ENCODE data around the gene CREB5.

The CREB5 gene

GRCh38 chr7:28668085-28668484 is 255.8 kb downstream of the CREB5 start:
- no peak overlapping the region for H3K4me3 ChIP-seq (ENCODE audit: severe bottlenecking)
- DNase-seq (ENCODE audit: low spot score), result no peak
- H3K36me3 ChIP-seq (ENCODE audit: low read depth), result no peaks in the 10 kb centered on the region
- H3K9me3 ChIP-seq (ENCODE audit: severe bottlenecking), result no peaks in the 10 kb centered on the region
- no peak for ATAC-seq (ENCODE audit: low read depth)
- H3K4me1 ChIP-seq (ENCODE audit: insufficient read depth, poor library complexity, severe bottlenecking), result peaks cover 27% of the 10 kb centered on the region
- TF ChIP-seq CTCF (IDR thresholded peaks at IDR 0.05; ENCODE audit: poor library complexity, severe bottlenecking), result no peak
- H3K27ac ChIP-seq (ENCODE audit: poor library complexity, severe bottlenecking), result no peak overlapping the region
- H3K27me3 ChIP-seq (ENCODE audit: insufficient read depth, poor library complexity, severe bottlenecking), result no peaks in the 10 kb centered on the region

- Histone ChIP-seq H3K4me3 (ENCODE audit: severe bottlenecking) (no peak overlapping the region), H3K27me3 (ENCODE audit: insufficient read depth, poor library complexity, severe bottlenecking) (no peaks in the 10 kb centered on the region), H3K27ac (ENCODE audit: poor library complexity, severe bottlenecking) (no peak overlapping the region), H3K4me1 (ENCODE audit: insufficient read depth, poor library complexity, severe bottlenecking) (peaks cover 33% of the 10 kb centered on the region), H3K36me3 (ENCODE audit: low read depth) (no peaks in the 10 kb centered on the region), H3K9me3 (ENCODE audit: severe bottlenecking) (no peaks in the 10 kb centered on the region)
- no peak for TF ChIP-seq CTCF (IDR thresholded peaks at IDR 0.05; ENCODE audit: poor library complexity, severe bottlenecking)
- ATAC-seq (ENCODE audit: low read depth) (no peak), DNase-seq (ENCODE audit: low spot score) (no peak)
These were observed 257.0 kb downstream of the CREB5 start for GRCh38 chr7:28669330-28669729.

- no peaks in the 10 kb centered on the region for H3K9me3 ChIP-seq (ENCODE audit: severe bottlenecking)
- H3K36me3 ChIP-seq (ENCODE audit: low read depth), result no peaks in the 10 kb centered on the region
- no peak for DNase-seq (ENCODE audit: low spot score)
- H3K4me3 ChIP-seq (ENCODE audit: severe bottlenecking), result no peak overlapping the region
- no peaks in the 10 kb centered on the region for H3K27me3 ChIP-seq (ENCODE audit: insufficient read depth, poor library complexity, severe bottlenecking)
- H3K4me1 ChIP-seq (ENCODE audit: insufficient read depth, poor library complexity, severe bottlenecking), result peaks cover 31% of the 10 kb centered on the region
- TF ChIP-seq CTCF (IDR thresholded peaks at IDR 0.05; ENCODE audit: poor library complexity, severe bottlenecking), result no peak
- no peak for ATAC-seq (ENCODE audit: low read depth)
- no peak overlapping the region for H3K27ac ChIP-seq (ENCODE audit: poor library complexity, severe bottlenecking)
These were observed 259.2 kb downstream of the CREB5 start for GRCh38 chr7:28671526-28671925.

GRCh38 chr7:28672397-28672797 is 260.1 kb downstream of the CREB5 start:
- no peaks in the 10 kb centered on the region for H3K36me3 ChIP-seq (ENCODE audit: low read depth)
- H3K9me3 ChIP-seq (ENCODE audit: severe bottlenecking), result no peaks in the 10 kb centered on the region
- no peak for DNase-seq (ENCODE audit: low spot score)
- no peak for TF ChIP-seq CTCF (IDR thresholded peaks at IDR 0.05; ENCODE audit: poor library complexity, severe bottlenecking)
- peaks cover 24% of the 10 kb centered on the region for H3K4me1 ChIP-seq (ENCODE audit: insufficient read depth, poor library complexity, severe bottlenecking)
- ATAC-seq (ENCODE audit: low read depth), result no peak
- no peak overlapping the region for H3K4me3 ChIP-seq (ENCODE audit: severe bottlenecking)
- H3K27me3 ChIP-seq (ENCODE audit: insufficient read depth, poor library complexity, severe bottlenecking), result no peaks in the 10 kb centered on the region
- H3K27ac ChIP-seq (ENCODE audit: poor library complexity, severe bottlenecking), result no peak overlapping the region

- no peak overlapping the region for H3K4me3 ChIP-seq (ENCODE audit: severe bottlenecking)
- DNase-seq (ENCODE audit: low spot score) (no peak), ATAC-seq (ENCODE audit: low read depth) (peak; percentile 91)
- H3K36me3 ChIP-seq (ENCODE audit: low read depth), result no peaks in the 10 kb centered on the region
- peaks cover 20% of the 10 kb centered on the region for H3K4me1 ChIP-seq (ENCODE audit: insufficient read depth, poor library complexity, severe bottlenecking)
- H3K27me3 ChIP-seq (ENCODE audit: insufficient read depth, poor library complexity, severe bottlenecking), result no peaks in the 10 kb centered on the region
- peak overlapping the region; percentile 58 for H3K27ac ChIP-seq (ENCODE audit: poor library complexity, severe bottlenecking)
- TF ChIP-seq CTCF (IDR thresholded peaks at IDR 0.05; ENCODE audit: poor library complexity, severe bottlenecking), result no peak
- no peaks in the 10 kb centered on the region for H3K9me3 ChIP-seq (ENCODE audit: severe bottlenecking)
These were observed 262.1 kb downstream of the CREB5 start for GRCh38 chr7:28674359-28674782.

All from RWPE2 (cell line).